HepG2 (cell line): ENCODE data around the gene MBTD1. TPM values are rescaled to one million over a fixed set of nuclear protein-coding genes. Genes with fewer than 3 reads are reported as not detected.

ENCODE experiments used
- AHDC1 ChIP-seq: sonication (generic); formaldehyde crosslinking; IDR thresholded peaks from 2 replicates; pipeline ENCODE4 v1.5.1; 2020; ENCODE audit warnings: mild to moderate bottlenecking, missing genetic modification reagents, borderline replicate concordance
- ASH2L ChIP-seq: fragments of 300-600, 200-600 bp; sonication (generic); IDR thresholded peaks from 2 replicates; pipeline ENCODE4 v1.7.0; 2017; ENCODE audit warnings: low read depth, mild to moderate bottlenecking, moderate library complexity, mixed read lengths, low read length; ENCODE audit not compliant: insufficient read length
- CEBPB ChIP-seq: IDR thresholded peaks from 2 replicates; pipeline ENCODE4 v1.6.1; 2011; ENCODE audit warnings: low read depth, low read length, improper control_type of control experiment, borderline replicate concordance
- HOXA9 ChIP-seq: sonication (generic); formaldehyde crosslinking; IDR thresholded peaks from 2 replicates; pipeline ENCODE4 v1.8.1; 2022; ENCODE audit warnings: missing genetic modification reagents, mild to moderate bottlenecking, moderate library complexity, borderline replicate concordance
- JUN ChIP-seq: sonication (generic); formaldehyde crosslinking; IDR thresholded peaks from 2 replicates; pipeline ENCODE4 v1.4.0; 2020; ENCODE audit warnings: mild to moderate bottlenecking, missing genetic modification reagents
- MAX ChIP-seq: IDR thresholded peaks from 2 replicates; pipeline ENCODE4 v1.6.1; 2012; ENCODE audit warnings: inconsistent platforms
- NFIB ChIP-seq: sonication (generic); formaldehyde crosslinking; IDR thresholded peaks from 2 replicates; pipeline ENCODE4 v1.9.0; 2021; ENCODE audit warnings: missing genetic modification reagents, mild to moderate bottlenecking, borderline replicate concordance
- TBP ChIP-seq: sonication (generic); formaldehyde crosslinking; IDR thresholded peaks from 2 replicates; pipeline ENCODE4 v1.5.0; 2020; ENCODE audit warnings: missing genetic modification reagents
- TOPORS ChIP-seq: sonication (generic); formaldehyde crosslinking; IDR thresholded peaks from 2 replicates; pipeline ENCODE4 v1.8.0; 2023; ENCODE audit warnings: mild to moderate bottlenecking, missing genetic modification reagents
- ZBTB33 ChIP-seq: sonication (generic); formaldehyde crosslinking; IDR thresholded peaks from 2 replicates; pipeline ENCODE4 v1.4.0; 2020; ENCODE audit warnings: missing genetic modification reagents
- ZNF143 ChIP-seq: sonication (generic); formaldehyde crosslinking; IDR thresholded peaks from 2 replicates; pipeline ENCODE4 v1.4.0; 2020; ENCODE audit warnings: missing genetic modification reagents
- ZNF549 ChIP-seq: sonication (generic); formaldehyde crosslinking; IDR thresholded peaks from 2 replicates; pipeline ENCODE4 v1.5.0; 2020; ENCODE audit warnings: missing genetic modification reagents
- ZNF660 ChIP-seq: sonication (generic); formaldehyde crosslinking; IDR thresholded peaks from 2 replicates; pipeline ENCODE4 v1.5.1; 2020; ENCODE audit warnings: mild to moderate bottlenecking, low read depth, missing genetic modification reagents, borderline replicate concordance
- ZNF850 ChIP-seq: sonication (generic); formaldehyde crosslinking; conservative IDR thresholded peaks from 2 replicates; pipeline ENCODE4 v1.9.0; 2021; ENCODE audit warnings: mild to moderate bottlenecking, missing genetic modification reagents
- ZSCAN12 ChIP-seq: sonication (generic); formaldehyde crosslinking; IDR thresholded peaks from 2 replicates; pipeline ENCODE4 v1.9.0; 2021; ENCODE audit warnings: mild to moderate bottlenecking, missing genetic modification reagents
- polyA plus RNA-seq, 8 experiments: library from polyadenylated mRNA; depleted of rRNA in 3 of 8; stranded (reverse) in 7 of 8; unstranded in 1 of 8; fragments of >200 nt; fragmentation: Illumina TruSeq in 4 of 8; extraction: Trizol in 4 of 8; gene quantifications; 2 replicates each; pipeline versions ENCODE4 v1.2.1 to v1.2.3, GENCODE V29; 2011 to 2016; ENCODE audit warnings: low read depth in 4 of 8, missing spikeins in 1 of 8, mixed read lengths in 1 of 8; ENCODE audit not compliant: insufficient read depth in 1 of 8
- total RNA-seq, 5 experiments: library from RNA; depleted of rRNA; stranded (reverse); fragments of >200 nt; fragmentation: Illumina TruSeq; extraction: Trizol; gene quantifications; 2 replicates each; pipeline ENCODE4 v1.2.3, GENCODE V29; 2016; ENCODE audit warnings: low read depth in 1 of 5
- TF ChIP-seq, protein P1 (sequence below): sonication (generic); formaldehyde crosslinking; IDR thresholded peaks from 2 replicates; pipeline ENCODE4 v1.4.0; 2020; ENCODE audit warnings: missing genetic modification reagents, borderline replicate concordance

The MBTD1 gene
- total and polyA plus RNA-seq, 2 of the 13 experiments (the other 11 are each of a cell fraction or from before 2014, with no cell fraction given) = 20.9 TPM

- TF ChIP-seq MAX (peak; percentile 97), TOPORS (CRISPR knock-in tag) (peak; percentile 97), ZNF549 (CRISPR knock-in tag) (peak; percentile 76; the same call in 1 of the 2 replicates), JUN (CRISPR knock-in tag) (peak; percentile 86; the same call in 1 of the 2 replicates), ZBTB33 (CRISPR knock-in tag) (no peak; the same call in 1 of the 2 replicates), AHDC1 (CRISPR knock-in tag) (peak; percentile 76), ZNF660 (CRISPR knock-in tag) (no peak; the same call in 1 of the 2 replicates), ASH2L (peak; percentile 97), ZSCAN12 (CRISPR knock-in tag) (peak; percentile 99), ZNF850 (peak; percentile 89; the same call in 1 of the 2 replicates), CEBPB (no peak), NFIB (CRISPR knock-in tag) (no peak), HOXA9 (CRISPR knock-in tag) (peak; percentile 73), TBP (no peak), ZNF143 (CRISPR knock-in tag) (no peak)
- TF ChIP-seq, protein P1, sequence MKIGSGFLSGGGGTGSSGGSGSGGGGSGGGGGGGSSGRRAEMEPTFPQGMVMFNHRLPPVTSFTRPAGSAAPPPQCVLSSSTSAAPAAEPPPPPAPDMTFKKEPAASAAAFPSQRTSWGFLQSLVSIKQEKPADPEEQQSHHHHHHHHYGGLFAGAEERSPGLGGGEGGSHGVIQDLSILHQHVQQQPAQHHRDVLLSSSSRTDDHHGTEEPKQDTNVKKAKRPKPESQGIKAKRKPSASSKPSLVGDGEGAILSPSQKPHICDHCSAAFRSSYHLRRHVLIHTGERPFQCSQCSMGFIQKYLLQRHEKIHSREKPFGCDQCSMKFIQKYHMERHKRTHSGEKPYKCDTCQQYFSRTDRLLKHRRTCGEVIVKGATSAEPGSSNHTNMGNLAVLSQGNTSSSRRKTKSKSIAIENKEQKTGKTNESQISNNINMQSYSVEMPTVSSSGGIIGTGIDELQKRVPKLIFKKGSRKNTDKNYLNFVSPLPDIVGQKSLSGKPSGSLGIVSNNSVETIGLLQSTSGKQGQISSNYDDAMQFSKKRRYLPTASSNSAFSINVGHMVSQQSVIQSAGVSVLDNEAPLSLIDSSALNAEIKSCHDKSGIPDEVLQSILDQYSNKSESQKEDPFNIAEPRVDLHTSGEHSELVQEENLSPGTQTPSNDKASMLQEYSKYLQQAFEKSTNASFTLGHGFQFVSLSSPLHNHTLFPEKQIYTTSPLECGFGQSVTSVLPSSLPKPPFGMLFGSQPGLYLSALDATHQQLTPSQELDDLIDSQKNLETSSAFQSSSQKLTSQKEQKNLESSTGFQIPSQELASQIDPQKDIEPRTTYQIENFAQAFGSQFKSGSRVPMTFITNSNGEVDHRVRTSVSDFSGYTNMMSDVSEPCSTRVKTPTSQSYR (CRISPR knock-in tag) = 0 out of 2 replicates have a peak, but pooled peaks have one; percentile 1
Measured at GRCh38 chr17:51260237-51261023, 581 bp upstream of the MBTD1 start, which contains the start of gene UTP18 (continued).
